OCI-LY7 (cell line): Measurements from ENCODE around the gene EGFL7.

Experiments
- CTCF ChIP-seq: fragments of 200-600 bp; sonication (generic); conservative IDR thresholded peaks from 2 replicates; pipeline ENCODE4 v1.5.1; 2014; ENCODE audit warnings: mild to moderate bottlenecking, antibody characterized with exemption, low read length, moderate library complexity, mixed read lengths
- EZH2phosphoT487 ChIP-seq: fragments of 200-600 bp; sonication (generic); IDR thresholded peaks from 2 replicates; pipeline ENCODE4 v1.6.1; 2018; ENCODE audit warnings: low read depth, borderline replicate concordance, mild to moderate bottlenecking, mixed run types, antibody characterized with exemption, low read length, moderate library complexity, mixed read lengths

GRCh38 chr9:136657974-136658848 is 4.5 kb upstream of the EGFL7 start:
- TF ChIP-seq CTCF = no peak
- no peak for TF ChIP-seq EZH2phosphoT487
